HL-60 (cell line): ENCODE measurements around the gene EPHA4.

Experiments used
- DNase-seq, 2 experiments: peaks; one replicate each; pipeline ENCODE4 v3.0.0-alpha.2; 2010 to 2020; ENCODE audit warnings: low read depth in 1 of 2, low spot score in 1 of 2
- H3K27ac ChIP-seq: fragments of 250-450 bp; sonication (Bioruptor Pico); replicated peaks from 2 replicates; pipeline ENCODE4 v1.5.1; 2020; ENCODE audit warnings: mild to moderate bottlenecking, moderate library complexity
- H3K27me3 ChIP-seq: fragments of 250-450 bp; sonication (Bioruptor Pico); 2 replicates; pipeline ENCODE4 v1.5.1; 2021; ENCODE audit warnings: mild to moderate bottlenecking, moderate library complexity; ENCODE audit not compliant: insufficient read depth, poor library complexity, severe bottlenecking
- H3K4me3 ChIP-seq: replicated peaks from 2 replicates; pipeline ENCODE4 v1.5.1; 2011; ENCODE audit warnings: mild to moderate bottlenecking, control low read depth, low read length; ENCODE audit not compliant: insufficient read depth
- CTCF ChIP-seq: IDR thresholded peaks from one replicate; pipeline ENCODE4 v1.5.1; 2011; ENCODE audit warnings: low read length, control low read depth, inconsistent platforms; ENCODE audit not compliant: insufficient read depth
- GABPA ChIP-seq: IDR thresholded peaks from 2 replicates; pipeline ENCODE4 v1.6.1; 2012; ENCODE audit warnings: low read depth
- POLR2AphosphoS5 ChIP-seq: IDR thresholded peaks from 2 replicates; pipeline ENCODE4 v1.6.1; 2012; ENCODE audit warnings: low read depth
- REST ChIP-seq: IDR thresholded peaks from 2 replicates; pipeline ENCODE4 v1.6.1; 2012; ENCODE audit warnings: low read depth; ENCODE audit not compliant: insufficient replicate concordance
- SPI1 ChIP-seq: IDR thresholded peaks from 2 replicates; pipeline ENCODE4 v1.6.1; 2012; ENCODE audit warnings: low read depth, mild to moderate bottlenecking, borderline replicate concordance

Gene EPHA4

GRCh38 chr2:221515864-221516263 is 56.2 kb downstream of the EPHA4 start:
- Histone ChIP-seq H3K27me3 (no peaks in the 10 kb centered on the region), H3K4me3 (no peak overlapping the region), H3K27ac (no peak overlapping the region)
- no peak for DNase-seq
- TF ChIP-seq CTCF (no peak), SPI1 (no peak), GABPA (no peak), POLR2AphosphoS5 (no peak), REST (no peak)

GRCh38 chr2:221514305-221515040 is 57.6 kb downstream of the EPHA4 start:
- no peak overlapping the region for H3K4me3 ChIP-seq
- H3K27ac ChIP-seq: no peak overlapping the region
- TF ChIP-seq SPI1 (no peak), CTCF (no peak), REST (no peak), GABPA (no peak), POLR2AphosphoS5 (no peak)
- no peak for DNase-seq
- no peaks in the 10 kb centered on the region for H3K27me3 ChIP-seq

GRCh38 chr2:221513232-221513631 is 58.9 kb downstream of the EPHA4 start:
- TF ChIP-seq SPI1 (no peak), GABPA (no peak), POLR2AphosphoS5 (no peak), REST (no peak), CTCF (no peak)
- no peaks in the 10 kb centered on the region for H3K27me3 ChIP-seq
- DNase-seq: no peak
- no peak overlapping the region for H3K4me3 ChIP-seq
- no peak overlapping the region for H3K27ac ChIP-seq
